Measurements from ENCODE around the gene RPL13. TPM values are rescaled to one million over a fixed set of nuclear protein-coding genes. Genes with fewer than 3 reads are reported as not detected.

The RPL13 gene
- total RNA-seq, 2 donors from 2014 or later: 4,239 to 4,547 TPM

GRCh38 chr16:89613231-89613953 is 52.9 kb downstream of the RPL13 start, which contains the start of gene DPEP1:
Gene DPEP1, plus strand, starts transcription at chr16:89613642. Its CDS starts 16,769 bp downstream, at chr16:89630411.
- H3K27me3 ChIP-seq: no peaks in the 10 kb centered on the region
- TF ChIP-seq, protein P1, sequence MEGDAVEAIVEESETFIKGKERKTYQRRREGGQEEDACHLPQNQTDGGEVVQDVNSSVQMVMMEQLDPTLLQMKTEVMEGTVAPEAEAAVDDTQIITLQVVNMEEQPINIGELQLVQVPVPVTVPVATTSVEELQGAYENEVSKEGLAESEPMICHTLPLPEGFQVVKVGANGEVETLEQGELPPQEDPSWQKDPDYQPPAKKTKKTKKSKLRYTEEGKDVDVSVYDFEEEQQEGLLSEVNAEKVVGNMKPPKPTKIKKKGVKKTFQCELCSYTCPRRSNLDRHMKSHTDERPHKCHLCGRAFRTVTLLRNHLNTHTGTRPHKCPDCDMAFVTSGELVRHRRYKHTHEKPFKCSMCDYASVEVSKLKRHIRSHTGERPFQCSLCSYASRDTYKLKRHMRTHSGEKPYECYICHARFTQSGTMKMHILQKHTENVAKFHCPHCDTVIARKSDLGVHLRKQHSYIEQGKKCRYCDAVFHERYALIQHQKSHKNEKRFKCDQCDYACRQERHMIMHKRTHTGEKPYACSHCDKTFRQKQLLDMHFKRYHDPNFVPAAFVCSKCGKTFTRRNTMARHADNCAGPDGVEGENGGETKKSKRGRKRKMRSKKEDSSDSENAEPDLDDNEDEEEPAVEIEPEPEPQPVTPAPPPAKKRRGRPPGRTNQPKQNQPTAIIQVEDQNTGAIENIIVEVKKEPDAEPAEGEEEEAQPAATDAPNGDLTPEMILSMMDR (IDR thresholded peaks at IDR 0.05): no peak

DNA sequence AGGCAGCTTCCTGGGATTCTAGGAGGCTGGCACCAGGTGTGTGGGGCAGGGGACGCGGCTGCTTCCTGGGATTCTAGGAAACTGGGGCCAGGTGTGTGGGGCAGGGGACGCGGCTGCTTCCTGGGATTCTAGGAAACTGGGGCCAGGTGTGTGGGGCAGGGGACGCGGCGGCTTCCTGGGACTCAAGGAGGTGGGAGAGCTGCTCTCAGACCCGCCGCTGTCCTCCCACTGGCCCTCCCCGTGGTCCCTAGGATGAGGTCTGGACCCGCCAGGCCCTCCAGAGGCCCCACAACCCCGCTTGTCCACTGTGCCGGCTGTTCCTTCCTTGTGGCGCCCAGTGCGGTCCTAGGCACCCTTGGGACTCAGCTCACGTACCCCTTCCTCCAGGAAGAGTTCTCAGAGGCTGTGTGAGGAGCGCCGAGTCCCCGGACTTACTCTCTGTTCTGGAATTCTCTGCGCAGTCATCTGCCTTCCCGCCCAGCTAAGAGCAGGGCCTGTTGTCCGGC is 53.5 kb downstream of the RPL13 start:
- no peak overlapping the region for H3K27ac ChIP-seq
- H3K36me3 ChIP-seq: no peaks in the 10 kb centered on the region
- no peaks in the 10 kb centered on the region for H3K4me1 ChIP-seq
- TF ChIP-seq, protein P1 (IDR thresholded peaks at IDR 0.05): no peak
- H3K4me3 ChIP-seq: no peak overlapping the region
- H3K27me3 ChIP-seq: no peaks in the 10 kb centered on the region
- no peak for DNase-seq (ENCODE audit: low spot score)
- H3K9me3 ChIP-seq: no peaks in the 10 kb centered on the region

More at GRCh38 chr16:89613231-89613953, 52.9 kb downstream of the RPL13 start, which contains the start of gene DPEP1:
- H3K27ac ChIP-seq: no peak within 1 kb of the TSS
- H3K9me3 ChIP-seq: no peaks in the 10 kb centered on the region
- DNase-seq (ENCODE audit: low spot score): no peak
- no peak within 1 kb of the TSS for H3K4me3 ChIP-seq
- no peaks in the 10 kb centered on the region for H3K4me1 ChIP-seq
- no peaks in the 10 kb centered on the region for H3K36me3 ChIP-seq

Other genes starting within 250 kb of the RPL13 start
- gene ANKRD11, start 70.1 kb upstream of the RPL13 start, total RNA-seq: 10 to 100 TPM; 55.2 to 68.1 TPM
- gene SPG7, start 52.3 kb upstream of the RPL13 start, total RNA-seq: 100 to 1,000 TPM in 1 of 2 donors, 10 to 100 TPM in 1; 72.8 to 216 TPM
- gene CPNE7, start 15.1 kb downstream of the RPL13 start, total RNA-seq: not detected
- under 1 TPM in 1 of 2 donors, not detected in 1; 0.16 TPM for gene DPEP1, start 53.0 kb downstream of the RPL13 start, total RNA-seq
- 10 to 100 TPM; 39.0 to 73.3 TPM for gene CHMP1A, start 97.0 kb downstream of the RPL13 start, total RNA-seq
- 1 to 10 TPM; 1.1 to 2.2 TPM for gene SPATA33, start 97.2 kb downstream of the RPL13 start, total RNA-seq
- gene CDK10, start 126.0 kb downstream of the RPL13 start, total RNA-seq: 10 to 100 TPM; 13.8 to 20.2 TPM
- gene SPATA2L, start 141.0 kb downstream of the RPL13 start, total RNA-seq: 10 to 100 TPM in 1 of 2 donors, 1 to 10 TPM in 1; 5.9 to 12.7 TPM
- 10 to 100 TPM in 1 of 2 donors, 1 to 10 TPM in 1; 7.3 to 11.3 TPM for gene VPS9D1, start 160.2 kb downstream of the RPL13 start, total RNA-seq
- gene ZNF276, start 160.9 kb downstream of the RPL13 start, total RNA-seq: 10 to 100 TPM; 10.0 to 11.1 TPM

Measured in right atrium auricular region (tissue), 2 donors.